Endodermal cell (in vitro differentiated cells): ENCODE data around the gene RHOT2. TPM values are rescaled to one million over a fixed set of nuclear protein-coding genes. Genes with fewer than 3 reads are reported as not detected.

ENCODE experiments used
- DNase-seq: peaks from one replicate; pipeline ENCODE4 v3.0.0-alpha.2; 2017
- H3K27ac ChIP-seq: 2 replicates; pipeline ENCODE4 v1.5.1; 2013; ENCODE audit warnings: mild to moderate bottlenecking, low read depth, low read length, moderate library complexity
- H3K27me3 ChIP-seq: 2 replicates; pipeline ENCODE4 v1.6.1; 2013; ENCODE audit warnings: mild to moderate bottlenecking, low read length, moderate library complexity; ENCODE audit not compliant: insufficient read depth, control insufficient read depth, poor library complexity, severe bottlenecking
- H3K36me3 ChIP-seq: 2 replicates; pipeline ENCODE4 v1.7.0; 2013; ENCODE audit warnings: mild to moderate bottlenecking, low read length, moderate library complexity; ENCODE audit not compliant: control insufficient read depth, insufficient read depth
- H3K4me1 ChIP-seq: one replicate; pipeline ENCODE4 v1.7.0; 2013; ENCODE audit warnings: low read length; ENCODE audit not compliant: control insufficient read depth, insufficient read depth
- H3K4me3 ChIP-seq: 2 replicates; pipeline ENCODE4 v1.5.1; 2013; ENCODE audit warnings: mild to moderate bottlenecking, low read length, moderate library complexity
- H3K9ac ChIP-seq: 2 replicates; pipeline ENCODE4 v1.6.1; 2013; ENCODE audit warnings: mild to moderate bottlenecking, low read length, moderate library complexity; ENCODE audit not compliant: poor library complexity, severe bottlenecking; ENCODE audit errors: extremely low read depth
- H3K9me3 ChIP-seq: 2 replicates; pipeline ENCODE4 v1.6.1; 2013; ENCODE audit warnings: mild to moderate bottlenecking, low read length, moderate library complexity; ENCODE audit not compliant: control insufficient read depth
- H3K27ac Mint-ChIP-seq: 2 replicates; pipeline ENCODE4 v1.8.0; 2020; ENCODE audit warnings: mixed read lengths
- H3K27me3 Mint-ChIP-seq: 2 replicates; pipeline ENCODE4 v1.8.0; 2021; ENCODE audit warnings: mild to moderate bottlenecking, mixed read lengths; ENCODE audit not compliant: insufficient read depth
- H3K36me3 Mint-ChIP-seq: 2 replicates; pipeline ENCODE4 v1.8.0; 2020; ENCODE audit warnings: low read depth, mixed read lengths
- H3K4me1 Mint-ChIP-seq: 2 replicates; pipeline ENCODE4 v1.8.0; 2020; ENCODE audit warnings: mixed read lengths
- H3K4me3 Mint-ChIP-seq: 2 replicates; pipeline ENCODE4 v1.8.0; 2020; ENCODE audit warnings: mild to moderate bottlenecking, moderate library complexity, mixed read lengths
- H3K9me3 Mint-ChIP-seq: 2 replicates; pipeline ENCODE4 v1.8.0; 2020; ENCODE audit warnings: mild to moderate bottlenecking, mixed read lengths
- WGBS, 2 experiments: methylation state at CpG; one replicate each; pipeline versions ENCODE4 v1.1.5 to v1.1.7; 2013; ENCODE audit warnings: missing lambda C conversion rate in 2 of 2, mixed read lengths in 1 of 2; ENCODE audit not compliant: insufficient coverage in 1 of 2, insufficient read length in 1 of 2; 5-methylcytosine and 5-hydroxymethylcytosine counted together
- total RNA-seq, 2 donors: library from RNA; stranded (reverse); fragmentation: NEBNext Ultra II Directional in 1 of 2; extraction: Animal tissue kit (Norgen Biotek cat#: 25700) in 1 of 2; gene quantifications; 2 replicates in 1 of 2; 3 replicates in 1 of 2; pipeline ENCODE4 v1.2.1, GENCODE V29; 2021
- TF ChIP-seq, protein P1 (sequence below): fragments of 200-600 bp; sonication (generic); conservative IDR thresholded peaks from 2 replicates; pipeline ENCODE4 v1.5.0; 2021; ENCODE audit warnings: antibody characterized with exemption, mild to moderate bottlenecking

Gene RHOT2
- total RNA-seq, 2 donors from 2014 or later = 180 to 193 TPM

DNA sequence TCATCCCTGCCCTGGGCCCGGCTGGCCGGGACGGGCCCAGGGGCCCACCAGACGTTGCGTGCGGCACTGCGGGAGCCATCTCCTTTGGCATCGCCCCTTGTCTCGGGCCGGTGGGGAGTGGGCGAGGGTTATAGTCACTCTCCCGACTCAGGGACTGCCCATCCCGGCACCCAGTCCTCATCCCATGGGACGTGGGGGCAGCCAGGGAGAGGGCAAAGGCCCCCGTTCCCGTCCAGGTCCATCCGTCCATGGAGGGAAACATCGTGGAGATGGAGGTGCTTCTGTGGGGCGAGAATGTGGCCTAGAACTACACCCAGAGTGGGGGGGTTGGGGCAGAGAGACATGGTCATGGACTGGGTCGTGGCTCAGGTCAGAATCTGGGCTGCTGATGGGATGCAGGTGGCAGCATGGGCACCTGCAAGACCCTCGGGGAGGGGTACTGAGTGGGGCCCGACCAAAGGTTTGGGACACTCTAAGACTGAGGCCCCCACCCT, 21.2 kb upstream of the RHOT2 start:
- no peak overlapping the region for H3K27ac ChIP-seq
- no peaks in the 10 kb centered on the region for H3K27me3 ChIP-seq
- Mint-ChIP-seq H3K4me1 (no peaks in the 10 kb centered on the region), H3K27me3 (no peaks in the 10 kb centered on the region), H3K4me3 (no peak overlapping the region), H3K9me3 (no peaks in the 10 kb centered on the region), H3K27ac (no peak overlapping the region), H3K36me3 (no peaks in the 10 kb centered on the region)
- WGBS, 2 experiments = 93 to 96% methylated on average over 2 to 22 of the region's 22 CpGs
- TF ChIP-seq, protein P1, sequence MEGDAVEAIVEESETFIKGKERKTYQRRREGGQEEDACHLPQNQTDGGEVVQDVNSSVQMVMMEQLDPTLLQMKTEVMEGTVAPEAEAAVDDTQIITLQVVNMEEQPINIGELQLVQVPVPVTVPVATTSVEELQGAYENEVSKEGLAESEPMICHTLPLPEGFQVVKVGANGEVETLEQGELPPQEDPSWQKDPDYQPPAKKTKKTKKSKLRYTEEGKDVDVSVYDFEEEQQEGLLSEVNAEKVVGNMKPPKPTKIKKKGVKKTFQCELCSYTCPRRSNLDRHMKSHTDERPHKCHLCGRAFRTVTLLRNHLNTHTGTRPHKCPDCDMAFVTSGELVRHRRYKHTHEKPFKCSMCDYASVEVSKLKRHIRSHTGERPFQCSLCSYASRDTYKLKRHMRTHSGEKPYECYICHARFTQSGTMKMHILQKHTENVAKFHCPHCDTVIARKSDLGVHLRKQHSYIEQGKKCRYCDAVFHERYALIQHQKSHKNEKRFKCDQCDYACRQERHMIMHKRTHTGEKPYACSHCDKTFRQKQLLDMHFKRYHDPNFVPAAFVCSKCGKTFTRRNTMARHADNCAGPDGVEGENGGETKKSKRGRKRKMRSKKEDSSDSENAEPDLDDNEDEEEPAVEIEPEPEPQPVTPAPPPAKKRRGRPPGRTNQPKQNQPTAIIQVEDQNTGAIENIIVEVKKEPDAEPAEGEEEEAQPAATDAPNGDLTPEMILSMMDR = no peak
- no peaks in the 10 kb centered on the region for H3K4me1 ChIP-seq
- no peak overlapping the region for H3K4me3 ChIP-seq
- DNase-seq = no peak
- H3K9me3 ChIP-seq = no peaks in the 10 kb centered on the region
- no peak overlapping the region for H3K9ac ChIP-seq
- H3K36me3 ChIP-seq = no peaks in the 10 kb centered on the region

DNA sequence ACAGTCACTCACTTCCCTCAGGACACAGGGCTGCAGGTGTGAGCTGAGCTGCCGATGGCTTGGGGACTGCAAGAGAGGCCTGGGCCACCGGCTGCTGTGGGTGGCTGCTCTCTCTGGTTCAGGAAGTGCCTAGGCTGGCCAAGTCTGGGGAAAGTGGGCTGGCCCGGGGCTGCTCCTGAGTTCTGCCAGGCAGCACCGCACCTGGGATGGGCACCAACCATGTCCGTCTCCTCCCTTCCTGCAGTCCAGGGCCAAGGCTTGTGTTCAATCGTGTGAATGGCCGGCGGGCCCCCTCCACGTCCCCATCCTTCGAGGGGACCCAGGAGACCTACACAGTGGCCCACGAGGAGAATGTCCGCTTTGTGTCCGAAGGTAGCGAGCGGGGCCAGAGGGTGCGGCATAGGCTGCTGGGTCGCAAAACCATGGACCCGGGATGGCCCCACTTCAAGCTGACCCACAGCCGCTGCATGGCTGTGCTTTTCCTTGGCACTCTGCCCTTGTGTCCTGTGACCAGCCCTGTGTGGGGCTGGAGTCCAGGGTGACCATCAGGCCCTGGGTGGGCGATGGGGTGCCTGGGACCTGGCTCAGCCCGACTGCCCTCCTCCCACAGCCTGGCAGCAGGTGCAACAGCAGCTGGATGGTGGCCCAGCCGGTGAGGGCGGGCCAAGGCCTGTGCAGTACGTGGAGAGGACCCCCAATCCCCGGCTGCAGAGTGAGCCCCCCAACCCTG, 20.6 kb upstream of the RHOT2 start:
- 93 to 99% methylated on average over 19 to 24 of the region's 25 CpGs for WGBS, 2 experiments
- Histone ChIP-seq H3K9ac (no peak overlapping the region), H3K27ac (no peak overlapping the region), H3K4me1 (no peaks in the 10 kb centered on the region), H3K27me3 (no peaks in the 10 kb centered on the region), H3K36me3 (no peaks in the 10 kb centered on the region), H3K9me3 (no peaks in the 10 kb centered on the region), H3K4me3 (no peak overlapping the region)
- no peaks in the 10 kb centered on the region for H3K4me1 Mint-ChIP-seq
- no peak for DNase-seq
- H3K9me3 Mint-ChIP-seq = no peaks in the 10 kb centered on the region
- H3K36me3 Mint-ChIP-seq = no peaks in the 10 kb centered on the region
- no peak overlapping the region for H3K4me3 Mint-ChIP-seq
- H3K27me3 Mint-ChIP-seq = no peaks in the 10 kb centered on the region
- H3K27ac Mint-ChIP-seq = no peak overlapping the region
- TF ChIP-seq, protein P1 = no peak

DNA sequence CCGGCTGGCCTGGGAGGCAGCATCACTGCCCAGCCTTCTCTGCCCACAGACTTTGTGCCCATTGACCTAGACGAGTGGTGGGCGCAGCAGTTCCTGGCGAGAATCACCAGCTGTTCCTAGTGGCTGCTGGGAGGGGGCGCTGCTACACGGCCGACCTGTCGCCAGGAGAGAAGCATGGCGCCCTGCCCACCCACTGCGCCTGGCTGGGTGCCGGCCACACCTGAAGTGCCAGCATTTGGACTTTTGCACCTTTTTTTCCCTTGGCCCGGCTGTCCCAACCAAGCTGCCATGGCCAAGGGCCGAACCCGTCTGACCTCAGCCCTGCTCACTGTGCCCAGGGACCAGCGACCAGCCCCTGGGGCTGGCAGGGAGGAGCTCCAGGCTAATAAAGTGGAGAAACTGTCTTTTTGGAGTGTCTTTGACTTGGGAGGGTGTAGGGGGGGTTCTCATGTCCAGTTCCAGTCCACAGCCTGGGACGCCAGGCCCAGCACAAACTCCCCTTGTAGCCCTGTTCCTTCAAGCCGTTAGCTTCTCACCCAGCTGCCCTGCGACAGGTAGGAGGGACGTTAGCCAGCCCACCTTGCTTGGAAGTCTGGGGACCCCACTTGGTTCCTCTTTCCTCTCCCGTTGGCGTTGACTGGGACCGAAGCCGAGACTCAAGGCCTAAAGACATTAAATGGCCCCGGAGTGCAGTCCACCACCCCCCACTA, 19.7 kb upstream of the RHOT2 start:
- no peaks in the 10 kb centered on the region for H3K9me3 ChIP-seq
- Mint-ChIP-seq H3K36me3 (no peaks in the 10 kb centered on the region), H3K9me3 (no peaks in the 10 kb centered on the region), H3K4me3 (peak overlapping the region; percentile 68), H3K4me1 (no peaks in the 10 kb centered on the region), H3K27me3 (no peaks in the 10 kb centered on the region), H3K27ac (peak overlapping the region; percentile 85)
- no peaks in the 10 kb centered on the region for H3K4me1 ChIP-seq
- DNase-seq = peak; percentile 83
- TF ChIP-seq, protein P1 = peak; percentile 79
- peak overlapping the region; percentile 87 for H3K4me3 ChIP-seq
- no peaks in the 10 kb centered on the region for H3K36me3 ChIP-seq
- peak overlapping the region; percentile 74 for H3K9ac ChIP-seq
- H3K27me3 ChIP-seq = no peaks in the 10 kb centered on the region
- 60 to 66% methylated on average over 18 to 24 of the region's 24 CpGs for WGBS, 2 experiments
- H3K27ac ChIP-seq = peak overlapping the region; percentile 66
